RPMI7951 (cell line): ENCODE measurements around the gene HEXIM2. TPM values are rescaled to one million over a fixed set of nuclear protein-coding genes. Genes with fewer than 3 reads are reported as not detected.
"Not testable (repeated sequence)": the region's sequence is repeated elsewhere in the genome, so short reads cannot be mapped to it uniquely, and the experiment has no call there.

Experiments
- DNase-seq: peaks from one replicate; pipeline ENCODE4 v3.0.0-alpha.2; 2012; ENCODE audit warnings: low read depth
- total RNA-seq: library from RNA; depleted of rRNA; stranded (reverse); fragments of >200 nt; shearing (Covaris generic); gene quantifications from 2 replicates; pipeline ENCODE4 v1.2.3, GENCODE V29; 2014; rRNA removed

Gene HEXIM2, protein sequence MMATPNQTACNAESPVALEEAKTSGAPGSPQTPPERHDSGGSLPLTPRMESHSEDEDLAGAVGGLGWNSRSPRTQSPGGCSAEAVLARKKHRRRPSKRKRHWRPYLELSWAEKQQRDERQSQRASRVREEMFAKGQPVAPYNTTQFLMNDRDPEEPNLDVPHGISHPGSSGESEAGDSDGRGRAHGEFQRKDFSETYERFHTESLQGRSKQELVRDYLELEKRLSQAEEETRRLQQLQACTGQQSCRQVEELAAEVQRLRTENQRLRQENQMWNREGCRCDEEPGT
- total RNA-seq = 7.8 and 11.3 TPM in 2 replicates

DNA sequence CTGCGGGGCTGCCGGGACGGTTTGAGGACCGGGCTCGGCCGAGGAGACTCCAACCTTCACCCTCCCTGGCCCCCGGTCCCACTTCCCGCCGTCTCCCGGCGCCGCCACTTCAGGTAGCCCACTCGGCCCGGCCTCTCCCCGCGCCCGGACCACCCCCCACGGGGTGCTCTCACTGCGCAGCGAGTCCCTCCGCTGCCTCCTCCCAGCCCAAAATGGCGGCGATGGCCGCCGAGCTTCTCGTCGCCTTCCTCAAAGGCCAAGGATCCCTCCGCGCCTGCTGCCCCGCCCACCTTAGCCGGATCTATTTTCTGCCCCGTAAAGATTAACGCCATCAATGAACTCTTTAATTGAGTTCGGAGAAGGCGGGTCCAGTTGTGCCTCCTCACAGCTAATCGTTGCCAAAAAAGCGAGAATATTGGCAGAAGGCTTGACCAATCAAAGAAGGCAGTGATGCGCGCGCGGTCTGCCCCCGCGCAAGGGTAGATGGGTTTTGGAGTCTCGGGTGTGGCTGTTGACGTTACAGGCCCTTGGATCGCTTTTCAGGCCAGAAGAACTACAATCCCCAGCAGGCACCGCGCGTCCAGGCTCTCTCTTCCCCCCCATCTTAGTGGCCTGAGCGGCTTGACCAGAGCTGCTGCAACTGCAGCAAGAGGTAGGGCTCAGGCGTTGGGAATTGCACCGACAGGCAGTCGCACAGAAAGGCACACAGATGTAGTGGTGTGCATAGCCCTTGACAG is at the start of gene HEXIM2:
TSS of gene HEXIM2 (plus strand) at position 588 of the 737 bp plus-strand sequence. CDS start 919 bp downstream, outside the sequence.
- DNase-seq = peak; percentile 99

GRCh38 chr17:45112559-45113423 is 48.9 kb upstream of the HEXIM2 start:
- no peak for DNase-seq

DNA sequence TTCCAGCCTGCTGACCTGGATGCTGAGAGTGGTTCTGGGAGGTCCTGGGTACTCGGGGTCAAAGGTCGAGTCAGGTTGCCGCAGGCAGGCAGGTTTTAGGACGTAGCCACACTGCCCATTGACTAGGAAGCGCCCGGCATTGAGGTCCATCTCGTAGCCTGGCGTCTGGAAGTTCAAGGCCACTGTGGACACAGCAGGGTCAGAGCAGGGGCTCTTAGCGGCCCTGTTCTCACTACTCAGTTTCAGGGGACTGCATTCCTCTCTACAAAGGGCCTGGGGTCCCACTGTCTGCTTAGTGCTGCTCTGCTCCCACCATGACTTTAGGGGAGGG is 48.3 kb upstream of the HEXIM2 start:
- no peak for DNase-seq

DNA sequence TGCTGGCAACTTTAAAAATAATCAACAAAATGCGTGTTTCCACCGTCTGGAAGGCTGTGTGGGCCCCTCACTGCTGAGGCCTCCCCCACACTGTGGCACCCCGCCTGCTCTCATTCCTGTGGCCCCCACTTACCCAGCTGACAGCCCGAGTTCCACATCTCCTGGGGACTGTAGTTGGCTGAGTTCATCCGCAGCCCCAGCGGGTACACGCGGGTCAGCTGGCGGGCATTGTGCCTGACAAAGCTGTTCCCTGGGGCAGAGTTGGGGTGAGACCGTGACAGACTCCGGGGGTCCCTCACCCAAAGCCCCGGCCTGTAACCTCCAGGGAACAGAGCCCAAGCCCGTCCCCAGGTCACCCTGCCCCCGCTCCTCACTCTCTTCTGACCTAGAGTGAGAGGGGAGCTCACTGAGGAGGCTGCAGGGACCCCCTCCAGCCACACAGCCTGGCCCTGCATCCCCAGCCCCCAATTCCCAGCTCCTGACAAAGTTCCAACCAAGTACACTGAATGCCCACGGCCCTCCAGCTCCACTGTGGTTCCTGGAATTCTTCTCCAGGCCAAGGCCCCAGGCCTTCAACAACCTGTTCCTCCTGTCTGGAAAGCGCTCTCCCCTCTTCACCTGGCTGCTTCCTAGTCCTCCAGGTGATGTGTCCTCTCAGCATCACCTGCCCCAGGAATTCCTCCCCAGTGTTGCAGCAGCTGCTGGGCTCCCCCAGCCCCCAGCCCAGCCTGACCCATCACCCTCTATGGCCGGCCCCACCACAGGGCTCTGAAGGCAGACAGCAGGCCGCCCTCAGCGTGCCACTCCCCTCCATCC is 47.4 kb upstream of the HEXIM2 start:
- no peak for DNase-seq

DNA sequence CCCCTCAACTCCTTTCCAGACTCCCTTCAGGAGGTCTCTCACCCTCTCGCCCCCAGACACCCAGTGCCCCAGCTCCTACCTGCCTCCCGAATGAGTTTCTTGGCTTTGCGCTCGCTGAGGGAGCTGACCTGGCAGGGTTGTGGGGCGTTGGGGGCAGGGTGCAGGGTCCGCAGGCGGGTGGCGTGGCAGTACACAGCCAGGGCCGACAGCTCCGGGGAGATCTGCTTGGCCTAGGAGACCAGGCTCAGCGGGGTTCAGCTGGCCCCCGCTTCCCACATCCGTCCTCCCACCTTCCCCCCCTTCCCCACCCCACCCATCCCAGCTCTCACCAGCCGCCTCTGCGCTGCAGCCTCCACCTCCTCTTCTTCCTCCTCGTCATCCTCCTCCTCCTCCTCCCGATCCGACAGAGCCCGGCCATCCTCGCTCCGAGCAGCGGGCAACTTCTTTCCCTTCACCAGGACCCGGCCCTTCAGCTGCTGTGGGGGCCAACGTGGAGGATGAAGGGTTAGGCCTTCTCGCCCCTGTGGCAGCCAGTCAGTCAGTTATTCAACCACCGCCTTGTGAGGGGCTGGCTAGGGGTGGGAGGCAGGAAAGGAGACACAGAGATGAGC is 46.6 kb upstream of the HEXIM2 start:
- DNase-seq = no peak

DNA sequence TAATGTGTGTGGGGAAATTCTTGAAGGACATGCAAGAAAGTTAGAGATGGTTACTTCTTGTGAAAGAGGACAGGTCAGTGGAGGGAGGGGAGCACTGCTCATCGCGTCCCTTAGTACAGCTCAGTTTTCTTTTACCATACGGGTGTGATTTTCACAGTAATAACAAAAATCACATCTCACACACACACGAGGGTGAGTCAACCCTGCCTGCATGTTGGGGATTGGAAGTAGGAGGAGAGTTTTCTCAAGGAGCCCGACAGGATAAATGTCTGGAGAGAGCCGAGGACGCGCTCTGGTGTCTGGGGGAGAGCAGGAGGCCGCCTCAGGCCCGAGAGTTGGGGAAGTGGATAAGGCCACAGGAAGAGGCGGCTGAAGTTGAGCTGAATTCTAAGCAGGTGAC is 45.8 kb upstream of the HEXIM2 start:
- DNase-seq = no peak

GRCh38 chr17:45116434-45117016 is 45.1 kb upstream of the HEXIM2 start:
- DNase-seq = no peak

DNA sequence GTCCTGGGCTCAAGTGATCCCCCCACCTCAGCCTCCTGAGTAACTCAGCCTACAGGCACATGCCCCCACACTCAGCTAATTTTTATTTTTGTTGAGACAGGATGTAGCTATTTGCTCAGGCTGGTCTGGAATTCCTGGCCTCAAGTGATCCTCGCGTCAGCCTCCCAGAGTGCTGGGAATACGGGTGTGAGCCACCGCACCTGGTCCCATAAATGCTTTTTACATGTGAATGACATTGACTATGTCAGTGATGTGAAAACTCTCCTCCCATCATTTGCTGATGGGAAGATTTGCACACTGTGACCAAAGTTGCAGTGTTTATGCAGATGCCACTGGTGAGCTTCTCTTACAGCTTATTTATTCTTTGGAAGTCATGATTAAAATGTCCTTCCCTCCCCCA is 44.3 kb upstream of the HEXIM2 start:
- DNase-seq = no peak

DNA sequence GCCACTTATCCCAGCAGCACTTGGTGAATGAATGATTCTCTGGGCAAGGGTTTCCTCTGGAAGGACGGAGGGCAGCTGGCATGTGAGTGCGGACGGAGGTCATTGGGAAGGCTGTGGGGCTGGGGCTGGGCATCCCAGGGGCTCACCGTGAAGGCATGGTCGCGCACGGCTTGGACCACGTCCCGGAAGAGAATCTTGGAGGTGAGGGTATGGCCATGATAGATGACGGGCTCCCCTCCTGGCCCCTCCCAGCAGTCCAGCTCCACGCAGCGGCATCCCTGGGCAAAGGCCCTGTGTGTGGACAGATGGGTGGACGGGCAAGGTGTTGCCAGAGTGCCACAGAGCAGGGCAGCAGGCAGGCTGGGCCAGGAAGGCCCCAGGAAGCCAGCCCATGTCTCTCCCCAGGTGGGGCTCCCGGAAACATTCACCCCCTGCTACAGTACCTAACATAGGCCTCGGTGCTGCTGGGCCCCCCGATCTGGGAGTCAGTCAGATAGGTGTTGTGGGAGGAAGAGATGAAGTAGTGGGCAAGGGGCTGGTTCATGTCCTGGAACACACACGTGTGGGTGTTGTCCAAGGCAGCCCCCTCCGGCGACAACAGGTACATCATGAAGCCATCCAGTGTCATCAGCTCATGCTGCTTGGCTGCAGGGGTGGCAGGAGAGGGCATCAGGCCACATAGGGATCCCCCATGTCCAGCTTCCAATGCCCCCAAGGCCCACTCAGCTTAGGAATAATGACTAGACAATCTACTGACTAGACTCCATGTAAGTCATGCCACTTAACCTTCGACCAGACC is 43.6 kb upstream of the HEXIM2 start:
- DNase-seq = no peak

DNA sequence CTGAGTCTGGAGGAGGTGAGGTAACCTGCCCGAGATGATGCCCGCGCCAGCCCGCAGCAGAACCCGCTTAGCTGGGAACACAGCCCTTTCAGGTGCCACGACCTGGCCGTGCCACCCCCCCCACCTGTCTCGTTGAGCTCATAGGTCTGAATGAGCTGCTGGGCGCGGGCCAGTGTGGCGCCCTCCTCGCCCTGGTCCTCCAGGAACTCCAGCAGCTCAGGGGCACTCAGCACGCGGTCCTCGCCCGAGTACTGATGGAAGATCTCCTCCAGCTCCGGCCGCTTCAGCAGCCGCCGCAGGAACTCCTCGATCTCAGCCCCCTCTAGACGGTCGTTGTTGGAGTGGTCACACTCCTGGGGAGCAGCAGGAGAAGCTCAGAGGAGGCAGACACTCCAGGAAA is 43.0 kb upstream of the HEXIM2 start:
- no peak for DNase-seq

DNA sequence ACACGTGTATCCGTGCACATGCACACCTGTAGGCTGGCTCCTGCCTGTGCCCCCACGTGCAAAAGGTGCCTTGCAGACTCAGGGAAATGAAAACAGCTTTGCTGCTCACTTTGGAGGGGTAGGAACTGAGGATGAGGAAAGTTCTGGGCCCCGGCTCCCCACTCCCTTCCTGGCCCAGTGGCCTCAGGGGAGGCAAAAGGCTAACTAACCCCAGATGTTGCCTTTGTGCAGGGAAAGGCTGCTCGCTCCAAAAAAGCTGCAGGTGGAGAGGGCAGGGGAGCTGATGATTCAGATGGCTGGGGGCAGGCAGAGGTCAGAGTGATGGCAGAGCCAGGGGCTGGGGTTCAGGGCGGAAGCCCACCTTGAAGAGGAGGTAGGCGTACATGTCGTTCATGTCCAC is 41.7 kb upstream of the HEXIM2 start:
- DNase-seq = no peak

DNA sequence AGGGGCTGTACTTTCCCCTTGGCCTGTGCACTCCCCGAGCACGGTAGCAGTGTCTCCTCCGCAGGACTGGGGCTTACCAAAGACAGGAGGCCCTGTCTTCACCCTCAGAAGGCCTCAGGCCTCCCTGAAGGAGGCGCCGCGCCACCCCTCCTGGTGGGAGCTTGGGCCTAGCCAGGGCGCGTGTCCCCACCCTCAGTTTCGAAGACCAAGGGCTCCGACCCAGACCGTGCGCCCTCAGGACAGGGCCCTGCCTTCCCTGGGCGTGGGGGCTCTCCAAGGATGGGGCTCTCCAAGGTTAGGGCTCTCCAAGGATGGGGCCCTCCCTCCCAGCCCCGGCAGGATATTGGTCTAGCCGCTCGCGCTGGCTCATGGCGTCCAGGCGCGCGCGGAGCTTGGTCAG is 41.1 kb upstream of the HEXIM2 start:
- DNase-seq = no peak

DNA sequence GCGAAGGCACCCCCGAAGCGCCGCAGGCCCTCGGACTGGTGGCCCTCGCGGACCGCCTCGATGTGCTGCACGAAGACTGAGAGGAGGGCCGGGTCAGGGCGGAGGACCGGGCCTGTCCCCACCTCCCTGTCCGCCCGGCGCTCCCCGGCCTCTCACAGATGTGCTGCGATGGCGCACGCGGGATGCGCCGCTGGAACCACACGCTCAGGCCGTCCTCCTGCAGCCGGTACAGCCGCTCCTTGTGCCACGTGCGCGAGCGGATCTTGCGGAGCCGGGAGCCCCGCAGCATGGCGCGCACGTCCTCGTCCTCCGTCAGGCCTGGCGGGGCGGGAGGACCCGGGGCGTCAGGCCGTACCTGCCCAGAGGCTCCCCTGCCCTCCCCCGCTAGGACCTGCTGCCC is 40.6 kb upstream of the HEXIM2 start:
- DNase-seq = no peak

- no peak for DNase-seq
These were observed 38.5 kb upstream of the HEXIM2 start for GRCh38 chr17:45123076-45123770.

DNA sequence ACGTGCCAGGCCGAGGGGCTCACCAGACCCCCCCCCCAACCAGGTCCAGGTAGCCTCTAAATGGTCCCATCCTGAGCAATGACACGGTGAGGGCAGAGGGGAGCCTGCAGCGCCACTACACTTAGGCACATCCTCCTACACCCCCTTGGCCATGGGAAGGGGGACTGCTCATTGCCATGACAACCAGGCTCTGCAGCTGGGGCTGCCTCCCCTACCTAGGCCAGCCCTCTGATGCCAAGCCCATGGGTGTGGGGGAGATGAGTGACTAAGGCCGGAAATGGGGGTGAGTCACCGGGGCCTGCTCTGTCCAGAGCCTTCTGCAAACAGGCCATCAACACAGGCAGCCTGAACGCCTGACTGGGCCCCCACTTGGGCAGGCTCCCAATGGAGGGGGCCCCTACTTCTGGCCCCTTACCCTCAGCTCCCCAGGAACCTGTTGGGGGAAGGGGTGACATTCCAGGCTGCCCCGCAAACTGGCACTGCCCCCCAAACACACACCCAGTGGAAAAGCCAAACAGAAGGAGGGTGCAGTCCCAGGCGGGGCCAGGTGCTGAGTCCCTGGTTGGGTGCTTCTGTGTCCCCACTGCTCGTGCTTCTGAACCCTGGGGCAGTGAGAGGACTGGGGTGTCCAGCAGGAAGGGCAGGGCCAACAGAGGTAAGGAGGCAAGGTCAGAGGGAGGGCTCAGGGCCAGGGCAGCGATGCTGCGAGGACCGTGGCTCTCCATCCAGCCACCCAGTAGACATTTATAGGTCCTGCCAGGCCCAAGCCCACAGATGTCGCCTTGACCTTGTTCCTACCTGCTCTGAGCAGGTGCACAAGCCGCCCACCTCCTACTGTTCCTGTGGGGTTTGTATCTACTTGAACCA is 37.5 kb upstream of the HEXIM2 start:
- peak; percentile 92 for DNase-seq

DNA sequence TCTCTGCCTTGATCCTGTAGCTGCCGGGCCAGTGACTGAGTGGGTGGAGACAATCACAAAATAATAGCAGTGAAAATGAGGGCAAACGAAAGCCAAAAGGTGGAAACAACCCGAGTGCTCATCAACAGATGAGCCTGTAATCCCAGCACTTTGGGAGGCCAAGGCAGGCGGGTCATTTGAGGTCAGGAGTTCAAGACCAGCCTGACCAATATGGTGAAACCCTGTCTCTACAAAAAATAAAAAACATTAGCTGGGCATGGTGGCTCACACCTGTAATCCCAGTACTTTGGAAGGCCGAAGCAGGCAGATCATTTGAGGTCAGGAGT is 36.9 kb upstream of the HEXIM2 start:
- not testable (repeated sequence) for DNase-seq

- no peak for DNase-seq
These were observed 36.2 kb upstream of the HEXIM2 start for GRCh38 chr17:45125509-45125908.

GRCh38 chr17:45127207-45127547 is 34.5 kb upstream of the HEXIM2 start:
- no peak for DNase-seq
